BJ (cell line): Measurements from ENCODE around the gene KRTAP1-5. TPM values are rescaled to one million over a fixed set of nuclear protein-coding genes. Genes with fewer than 3 reads are reported as not detected.
A peak's percentile ranks its signal among the peaks of the same experiment; 100 is the strongest.
"Not testable (repeated sequence)": the region's sequence is repeated elsewhere in the genome, so short reads cannot be mapped to it uniquely, and the experiment has no call there.

Experiments
- CTCF ChIA-PET: fragments of 350-600 bp; formaldehyde crosslinking; extraction: SDS; loops from one replicate; lab custom pipeline; 2021; ENCODE audit warnings: antibody characterized with exemption, inconsistent platforms; lab: Yijun Ruan, JAX
- POLR2A ChIA-PET: fragments of 300-600 bp; sonication (Branson Sonifier 250); formaldehyde crosslinking; extraction: SDS; loops from one replicate; lab custom pipeline; 2021; ENCODE audit warnings: antibody characterized with exemption; lab: Charles Lee
- DNase-seq: peaks from one replicate; pipeline ENCODE4 v3.0.0-alpha.2; 2011; ENCODE audit warnings: low read depth
- H3K27me3 ChIP-seq: 2 replicates; pipeline ENCODE4 v1.6.0; 2011; ENCODE audit warnings: low read length; ENCODE audit not compliant: control insufficient read depth, insufficient read depth
- H3K36me3 ChIP-seq: 2 replicates; pipeline ENCODE4 v1.5.1; 2011; ENCODE audit warnings: low read length; ENCODE audit not compliant: control insufficient read depth, insufficient read depth
- H3K4me3 ChIP-seq: 2 replicates; pipeline ENCODE4 v1.5.1; 2011; ENCODE audit warnings: low read depth, mild to moderate bottlenecking, control low read depth, low read length
- polyA plus RNA-seq: library from polyadenylated mRNA; depleted of rRNA; stranded (reverse); fragments of >200 nt; gene quantifications from 2 replicates; pipeline ENCODE4 v1.2.3, GENCODE V29; 2011
- TF ChIP-seq, protein P1 (sequence below): IDR thresholded peaks from 2 replicates; pipeline ENCODE4 v1.5.1; 2011; ENCODE audit warnings: low read depth, mild to moderate bottlenecking, control low read depth, inconsistent platforms, low read length, moderate library complexity; ENCODE audit not compliant: insufficient read depth

Gene KRTAP1-5
- polyA plus RNA-seq, 1 experiment = 65.1 TPM

DNA sequence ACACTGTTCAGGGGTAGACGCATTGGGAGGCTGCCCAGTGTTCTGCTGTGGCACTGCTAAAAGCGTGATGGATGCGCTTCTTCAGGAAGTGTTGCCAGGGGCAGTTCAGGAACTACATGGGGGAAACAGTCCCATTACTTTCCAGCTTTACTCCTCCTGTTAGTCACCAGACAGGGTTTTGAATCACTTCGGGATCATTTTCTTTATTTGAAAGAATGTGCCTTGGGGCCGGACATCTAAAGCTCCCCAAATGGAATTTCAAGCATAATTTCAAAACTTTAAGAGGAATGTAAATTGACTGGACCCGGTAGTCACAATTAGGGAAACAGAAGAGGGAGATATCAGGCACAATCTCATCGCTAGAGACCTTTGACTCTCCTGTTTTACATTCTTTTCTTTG is 21.4 kb upstream of the KRTAP1-5 start:
- Histone ChIP-seq H3K27me3 (no peaks in the 10 kb centered on the region), H3K36me3 (no peaks in the 10 kb centered on the region), H3K4me3 (no peak overlapping the region)
- TF ChIP-seq, protein P1, sequence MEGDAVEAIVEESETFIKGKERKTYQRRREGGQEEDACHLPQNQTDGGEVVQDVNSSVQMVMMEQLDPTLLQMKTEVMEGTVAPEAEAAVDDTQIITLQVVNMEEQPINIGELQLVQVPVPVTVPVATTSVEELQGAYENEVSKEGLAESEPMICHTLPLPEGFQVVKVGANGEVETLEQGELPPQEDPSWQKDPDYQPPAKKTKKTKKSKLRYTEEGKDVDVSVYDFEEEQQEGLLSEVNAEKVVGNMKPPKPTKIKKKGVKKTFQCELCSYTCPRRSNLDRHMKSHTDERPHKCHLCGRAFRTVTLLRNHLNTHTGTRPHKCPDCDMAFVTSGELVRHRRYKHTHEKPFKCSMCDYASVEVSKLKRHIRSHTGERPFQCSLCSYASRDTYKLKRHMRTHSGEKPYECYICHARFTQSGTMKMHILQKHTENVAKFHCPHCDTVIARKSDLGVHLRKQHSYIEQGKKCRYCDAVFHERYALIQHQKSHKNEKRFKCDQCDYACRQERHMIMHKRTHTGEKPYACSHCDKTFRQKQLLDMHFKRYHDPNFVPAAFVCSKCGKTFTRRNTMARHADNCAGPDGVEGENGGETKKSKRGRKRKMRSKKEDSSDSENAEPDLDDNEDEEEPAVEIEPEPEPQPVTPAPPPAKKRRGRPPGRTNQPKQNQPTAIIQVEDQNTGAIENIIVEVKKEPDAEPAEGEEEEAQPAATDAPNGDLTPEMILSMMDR = no peak
- DNase-seq = peak; percentile 76
- ChIA-PET CTCF (interaction anchor here (0.6 to 1.8 kb wide), 8 partner anchors 9 to 500 kb away, joined by 3 to 6 read pairs (median 4); partner anchors contain the start of gene KRTAP2-4), POLR2A (interaction anchor here (0.6 to 1.0 kb wide), 5 partner anchors 11 to 369 kb away, joined by 3 read pairs; partner anchors contain the start of gene KRTAP2-3)

- H3K27me3 ChIP-seq, H3K4me3 ChIP-seq, H3K36me3 ChIP-seq, DNase-seq, POLR2A ChIA-PET: not testable (repeated sequence)
- CTCF ChIA-PET = interaction anchor here (0.6 to 1.8 kb wide), 7 partner anchors 8 to 619 kb away, joined by 3 to 6 read pairs (median 3); no protein-coding TSS in a partner anchor
Observed at GRCh38 chr17:41046735-41047465, 19.9 kb upstream of the KRTAP1-5 start, which contains the start of gene KRTAP2-1. Gene KRTAP2-1, minus strand, starts transcription at chr17:41047316. Its CDS starts 49 bp downstream, at chr17:41047267.

DNA sequence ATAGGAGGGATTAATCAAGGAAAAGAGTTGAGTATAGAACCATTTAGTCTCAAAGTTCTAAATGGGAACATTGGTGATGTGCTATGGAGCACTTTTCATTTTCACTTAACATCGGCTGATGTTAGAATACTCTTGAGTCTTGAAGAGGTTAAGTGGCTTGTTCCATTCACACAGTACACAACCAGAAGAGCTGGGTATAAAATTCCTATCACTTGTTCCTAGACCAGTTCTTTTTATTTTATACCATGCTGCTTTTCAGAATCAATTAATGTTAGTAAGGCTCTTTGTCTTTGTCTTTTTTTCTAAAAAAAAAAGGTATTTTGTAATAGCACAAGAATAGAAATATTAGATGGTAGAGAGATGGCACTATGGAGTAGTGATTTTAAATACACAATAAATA is 15.9 kb upstream of the KRTAP1-5 start:
- DNase-seq = no peak
- Histone ChIP-seq H3K36me3 (no peaks in the 10 kb centered on the region), H3K4me3 (no peak overlapping the region), H3K27me3 (no peaks in the 10 kb centered on the region)
- ChIA-PET POLR2A (no interaction called here), CTCF (no interaction called here)
- TF ChIP-seq, protein P1 = no peak

DNA sequence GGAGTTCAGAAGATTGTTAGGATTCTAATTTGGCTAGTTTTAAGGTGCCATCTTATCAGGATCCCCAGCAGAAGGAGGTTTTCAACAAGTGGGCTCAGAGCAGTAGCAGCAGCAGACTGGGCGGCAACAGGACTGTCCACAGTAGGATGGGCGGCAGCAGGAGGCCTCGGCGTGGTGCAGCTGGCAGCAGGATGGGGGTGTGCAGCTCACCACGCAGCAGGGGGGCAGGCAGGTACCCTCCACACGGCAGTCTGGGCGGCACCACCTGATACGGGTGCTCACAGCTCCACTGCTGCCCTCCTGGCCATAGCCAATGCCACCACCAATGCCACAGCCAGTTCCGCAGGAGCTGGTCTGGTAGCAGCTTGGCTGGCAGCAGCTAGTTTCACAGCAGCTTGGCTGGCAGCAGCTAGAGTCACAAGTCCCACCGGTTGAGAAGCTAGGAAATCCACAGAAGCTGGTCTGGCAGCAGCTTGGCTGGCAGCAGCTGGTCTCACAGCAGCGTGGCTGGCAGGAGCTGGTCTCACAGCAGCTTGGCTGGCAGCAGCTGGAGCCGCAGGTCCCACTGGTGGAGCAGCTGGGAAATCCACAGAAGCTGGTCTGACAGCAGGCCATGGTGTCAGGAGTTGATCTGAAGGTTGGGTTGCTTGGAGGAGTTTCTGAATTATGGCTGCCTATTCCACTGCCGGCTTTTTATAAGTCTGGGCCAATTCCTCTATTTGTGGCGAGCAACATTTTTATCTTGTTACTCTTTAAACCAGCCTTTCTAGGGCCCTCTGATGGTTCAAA is 14.0 kb upstream of the KRTAP1-5 start, which contains the start of gene KRTAP1-1:
TSS of gene KRTAP1-1 (minus strand) at position 668 of the 789 bp plus-strand sequence. CDS start at position 615, 53 bp downstream.
- H3K4me3 ChIP-seq, POLR2A ChIA-PET, H3K36me3 ChIP-seq, DNase-seq, H3K27me3 ChIP-seq: not testable (repeated sequence)
- TF ChIP-seq, protein P1 = 0 out of 2 replicates have a peak, but pooled peaks have one; percentile 9
- CTCF ChIA-PET = interaction anchor here (1.1 to 1.4 kb wide), 2 partner anchors 11 to 288 kb away, joined by 3 to 4 read pairs; partner anchors contain the start of gene KRTAP1-4

DNA sequence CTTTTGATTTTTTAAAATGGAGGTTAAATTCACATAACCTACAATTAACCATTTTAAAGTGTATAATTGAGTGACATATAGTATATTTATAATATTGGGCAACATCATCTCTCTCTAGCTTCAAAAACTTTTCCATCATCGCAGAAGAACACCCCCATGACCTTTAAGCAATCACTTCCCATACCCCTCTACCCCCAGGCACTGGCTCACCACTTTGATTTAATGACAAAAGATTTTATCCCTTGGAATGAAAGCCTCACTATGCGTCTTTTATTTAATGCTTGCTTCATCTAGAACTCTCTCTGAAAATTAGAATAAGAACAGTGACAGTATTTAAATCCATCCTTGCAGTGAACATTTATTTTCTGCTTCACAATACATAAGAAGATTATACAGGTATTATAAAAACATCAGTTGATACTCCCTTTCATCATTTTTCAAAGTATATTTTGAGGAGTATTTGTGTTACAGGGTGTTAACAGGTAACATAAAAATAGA is 10.9 kb upstream of the KRTAP1-5 start:
- Histone ChIP-seq H3K27me3 (no peaks in the 10 kb centered on the region), H3K36me3 (no peaks in the 10 kb centered on the region), H3K4me3 (no peak overlapping the region)
- POLR2A ChIA-PET = no interaction called here
- TF ChIP-seq, protein P1 = no peak
- no peak for DNase-seq
- CTCF ChIA-PET = no interaction called here

- CTCF ChIA-PET, POLR2A ChIA-PET, H3K27me3 ChIP-seq, H3K4me3 ChIP-seq, DNase-seq, H3K36me3 ChIP-seq: not testable (repeated sequence)
Observed at GRCh38 chr17:41034346-41034935, 7.4 kb upstream of the KRTAP1-5 start, which contains the start of gene KRTAP1-3. Gene KRTAP1-3, minus strand, starts transcription at chr17:41034874. Its CDS starts 53 bp downstream, at chr17:41034821.
